T-helper 2 cell treated with Interferon-gamma antibody and Interleukin-4, amounts not matched to agents 100 ng/mL and 5 ng/mL, for 36 hours (primary cell): ENCODE measurements around the gene CPNE8. TPM values are rescaled to one million over a fixed set of nuclear protein-coding genes. Genes with fewer than 3 reads are reported as not detected.

Experiments
- intact Hi-C: fragments of 100-400 bp; cut with micrococcal nuclease; formaldehyde crosslinking; loops from one replicate; pipeline ENCODE4 v1.15.1; 2023
- total RNA-seq: library from RNA; stranded (reverse); gene quantifications from 2 replicates; pipeline ENCODE4 v1.2.3, GENCODE V29; 2022

The CPNE8 gene
- total RNA-seq, 1 donor from 2014 or later: 4.1 TPM

DNA sequence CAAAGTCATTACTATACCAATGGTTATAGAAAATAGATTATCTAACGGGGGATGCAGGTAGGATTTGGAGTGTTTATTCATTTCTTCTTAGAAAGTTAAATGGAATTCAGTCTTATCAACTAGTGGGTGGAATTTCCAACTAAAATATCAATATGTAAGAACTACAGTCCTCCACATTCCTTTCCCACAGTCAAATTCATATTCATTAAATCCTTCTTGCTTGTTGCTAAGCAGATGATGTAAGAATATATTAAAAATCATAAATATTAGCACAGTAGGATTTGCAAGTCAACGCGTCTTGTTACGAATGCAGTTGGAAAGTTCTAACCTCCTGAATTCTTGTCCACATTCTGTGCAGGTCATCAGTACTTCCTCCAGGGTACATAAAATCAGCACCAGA, 259.2 kb downstream of the CPNE8 start:
- intact Hi-C loops: no loop called here

DNA sequence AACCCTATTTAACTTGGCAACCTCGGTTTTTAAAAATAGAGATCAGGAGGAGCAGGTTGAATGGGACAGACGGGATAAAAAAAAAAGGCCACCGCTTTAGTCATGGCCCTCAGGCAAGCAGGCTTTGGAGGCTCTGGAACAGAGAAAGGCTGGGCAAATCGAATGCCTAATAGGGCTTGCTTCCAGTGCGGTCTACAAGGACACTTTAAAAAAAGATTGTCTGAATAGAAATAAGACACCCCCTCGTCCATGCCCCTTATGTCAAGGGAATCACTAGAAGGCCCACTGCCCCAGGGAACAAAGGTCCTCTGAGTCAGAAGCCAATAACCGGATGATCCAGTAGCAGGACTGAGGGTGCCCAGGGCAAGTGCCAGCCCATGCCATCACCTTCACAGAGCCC, 265.8 kb downstream of the CPNE8 start:
- intact Hi-C loops: no loop called here

DNA sequence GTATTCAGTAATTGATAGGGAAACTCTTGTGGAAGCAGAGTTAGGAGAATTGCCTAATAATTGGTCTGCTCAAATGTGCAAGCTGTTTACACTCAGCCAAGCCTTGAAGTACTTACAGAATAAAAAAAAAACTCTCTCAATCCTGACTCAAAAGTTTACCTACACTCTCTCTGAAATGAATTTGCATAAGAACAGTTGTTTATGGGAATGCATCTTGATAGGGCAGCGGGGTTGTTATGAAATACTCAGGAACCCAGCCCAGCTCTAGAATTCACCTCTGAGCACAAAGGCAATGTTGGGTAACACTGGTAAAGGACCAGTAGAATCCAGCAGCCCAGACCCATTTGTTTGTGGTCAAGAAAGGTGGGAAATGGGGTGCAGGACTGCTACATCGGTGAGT, 267.0 kb downstream of the CPNE8 start:
- intact Hi-C loops: no loop called here

- intact Hi-C loops: no loop called here
Measured at GRCh38 chr12:38633511-38633910, 271.9 kb downstream of the CPNE8 start.

DNA sequence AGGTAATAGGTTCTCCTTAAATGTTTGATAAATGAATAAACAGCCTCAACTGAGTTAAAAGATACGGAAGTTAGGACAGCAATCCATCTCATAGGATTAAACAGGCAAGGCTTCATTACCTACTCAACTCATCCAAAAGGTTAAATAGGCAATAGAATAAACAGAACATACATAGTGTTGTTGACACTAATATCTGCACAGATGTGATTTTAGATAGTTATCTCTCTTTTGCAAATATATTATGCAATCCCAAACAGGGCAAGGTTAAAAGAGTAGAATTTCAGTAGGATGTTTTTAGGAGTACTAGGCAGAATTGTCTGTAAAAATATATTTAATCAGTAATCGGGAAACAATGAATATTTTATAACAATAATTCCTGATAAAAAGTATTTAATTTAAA, 276.3 kb downstream of the CPNE8 start:
- intact Hi-C loops: no loop called here

DNA sequence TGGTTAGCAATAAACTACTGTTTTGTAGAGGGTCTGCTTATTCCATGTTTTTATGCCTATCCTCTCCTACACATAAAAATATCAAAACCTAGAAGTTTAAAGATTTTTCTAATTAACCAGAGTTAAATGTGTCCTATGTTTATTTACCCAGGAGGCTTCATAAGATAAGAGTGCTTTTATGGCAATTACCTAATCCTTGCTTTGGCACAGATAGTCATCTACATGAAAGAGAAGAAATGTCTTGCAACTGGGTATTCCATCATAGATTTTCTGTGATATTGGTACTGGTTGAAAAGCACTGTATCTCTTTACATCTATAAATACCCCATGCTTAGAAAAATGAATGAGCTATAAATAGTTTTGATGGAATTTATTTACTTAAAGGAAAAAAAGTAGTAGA, 277.1 kb downstream of the CPNE8 start:
- intact Hi-C loops: no loop called here

GRCh38 chr12:38625306-38625705, 280.1 kb downstream of the CPNE8 start:
- intact Hi-C loops: no loop called here

- intact Hi-C loops: no loop called here
Measured at GRCh38 chr12:38614171-38614570, 291.2 kb downstream of the CPNE8 start.

GRCh38 chr12:38610808-38611350, 294.5 kb downstream of the CPNE8 start:
- intact Hi-C loops: no loop called here

GRCh38 chr12:38607295-38607694, 298.1 kb downstream of the CPNE8 start:
- intact Hi-C loops: no loop called here
